ENCODE data around the gene ZNF341.

GRCh38 chr20:33827634-33828325 lies 96.0 kb downstream of the ZNF341 start:
- TF ChIP-seq CTCF (IDR thresholded peaks at IDR 0.05; ENCODE audit: borderline replicate concordance, extremely low read depth, low read length, poor library complexity, severe bottlenecking) (no peak), EZH2 (IDR thresholded peaks at IDR 0.05; ENCODE audit: borderline replicate concordance, low read depth, low read length, severe bottlenecking) (no peak)

Data from DND-41 (cell line).